Mucosa of descending colon (tissue), 3 donors: Measurements from ENCODE around the gene PLAGL1. TPM values are rescaled to one million over a fixed set of nuclear protein-coding genes. Genes with fewer than 3 reads are reported as not detected.

Experiments
- ATAC-seq: fragments of 200-7000 bp; cut with Tn5 transposase; one replicate; pipeline ENCODE4 v1.9.1; 2020; ENCODE audit warnings: mild to moderate bottlenecking, moderate library complexity
- DNase-seq, 3 donors: peaks; one replicate each; pipeline ENCODE4 v3.0.0-alpha.2; 2020
- H3K36me3 ChIP-seq: fragments of 200-600 bp; one replicate; pipeline ENCODE4 v1.8.0; 2021; ENCODE audit warnings: low read depth, mild to moderate bottlenecking
- H3K4me1 ChIP-seq: fragments of 200-600 bp; one replicate; pipeline ENCODE4 v1.8.0; 2021; ENCODE audit warnings: low read depth, mild to moderate bottlenecking
- H3K4me3 ChIP-seq: fragments of 200-600 bp; one replicate; pipeline ENCODE4 v1.8.0; 2021; ENCODE audit warnings: mild to moderate bottlenecking
- H3K9me3 ChIP-seq: fragments of 200-600 bp; one replicate; pipeline ENCODE4 v1.8.0; 2021; ENCODE audit warnings: mild to moderate bottlenecking
- CTCF ChIP-seq: fragments of 200-600 bp; IDR thresholded peaks from one replicate; pipeline ENCODE4 v1.8.0; 2022; ENCODE audit warnings: antibody characterized with exemption, mild to moderate bottlenecking
- intact Hi-C, 2 donors: fragments of 100-400 bp; cut with DNase I in 1 of 2; cut with micrococcal nuclease in 1 of 2; formaldehyde crosslinking; loops; one replicate each; pipeline versions ENCODE4 v1.11.0 to v1.11.1; 2022; cut with DNase I, micrococcal nuclease
- total RNA-seq, 3 donors: library from RNA; stranded (reverse); fragmentation: NEBNext Ultra II Directional in 2 of 3; extraction: Animal tissue kit (Norgen Biotek cat#: 25700) in 2 of 3; gene quantifications; one replicate each; pipeline versions ENCODE4 v1.2.1 to v1.2.4, GENCODE V29; 2021 to 2023
- donor health status: DM: no; HTN: no; CAD: no; lungs with moderate emphysema.
- donor health status: DM: no; HTN: no; CAD: no.
- donor health status: DM: no; HTN: yes; CAD: no.

The PLAGL1 gene
- total RNA-seq, 3 donors from 2014 or later = 25.4 to 49.5 (median 46.0) TPM

GRCh38 chr6:143963158-143963919 is 44.7 kb downstream of the PLAGL1 start:
- no peak for TF ChIP-seq CTCF
- H3K9me3 ChIP-seq = no peaks in the 10 kb centered on the region

GRCh38 chr6:143961886-143962878 is 45.9 kb downstream of the PLAGL1 start:
- DNase-seq (no peak), ATAC-seq (no peak)
- intact Hi-C loops = no loop called here
- TF ChIP-seq CTCF = no peak
- H3K4me1 ChIP-seq = no peaks in the 10 kb centered on the region
- H3K4me3 ChIP-seq = no peak overlapping the region
- no peaks in the 10 kb centered on the region for H3K36me3 ChIP-seq
- no peaks in the 10 kb centered on the region for H3K9me3 ChIP-seq

More at GRCh38 chr6:143963158-143963919, 44.7 kb downstream of the PLAGL1 start:
- no peak overlapping the region for H3K4me3 ChIP-seq
- intact Hi-C loops = no loop called here
- H3K36me3 ChIP-seq = no peaks in the 10 kb centered on the region
- peak; percentile 78 for ATAC-seq
- DNase-seq = no peak
- H3K4me1 ChIP-seq = no peaks in the 10 kb centered on the region

- Histone ChIP-seq H3K4me3 (no peak overlapping the region), H3K4me1 (no peaks in the 10 kb centered on the region), H3K9me3 (no peaks in the 10 kb centered on the region), H3K36me3 (no peaks in the 10 kb centered on the region)
- ATAC-seq (no peak), DNase-seq (no peak)
- no peak for TF ChIP-seq CTCF
- intact Hi-C loops = no loop called here
Observed at GRCh38 chr6:143961066-143961465, 47.0 kb downstream of the PLAGL1 start.

GRCh38 chr6:143959927-143960326 is 48.1 kb downstream of the PLAGL1 start:
- ATAC-seq = no peak

More at GRCh38 chr6:143959927-143960326, 48.1 kb downstream of the PLAGL1 start:
- DNase-seq = no peak
- TF ChIP-seq CTCF = no peak
- H3K4me3 ChIP-seq = no peak overlapping the region
- no peaks in the 10 kb centered on the region for H3K36me3 ChIP-seq
- intact Hi-C loops = no loop called here
- H3K9me3 ChIP-seq = no peaks in the 10 kb centered on the region
- no peaks in the 10 kb centered on the region for H3K4me1 ChIP-seq
